Right lobe of liver (tissue), 4 donors: ENCODE measurements around the gene CHMP6.

ENCODE experiments used
- CTCF ChIP-seq, 4 donors: fragments of 200-600 bp in 3 of 4; fragments of 450-650 bp in 1 of 4; IDR thresholded peaks; one replicate each; pipeline versions ENCODE4 v1.5.1 to v1.8.0; 2016 to 2022; ENCODE audit warnings: antibody characterized with exemption in 4 of 4, mild to moderate bottlenecking in 2 of 4
- POLR2A ChIP-seq: fragments of 450-650 bp; IDR thresholded peaks from one replicate; pipeline ENCODE4 v1.6.1; 2017; ENCODE audit warnings: antibody characterized with exemption, mild to moderate bottlenecking
- donor health status: DM: no; HTN: no; CAD: no.
- donor health status: DM: no; HTN: no; CAD: no.
- donor health status: DM: no; HTN: yes; CAD: no.

- peak; percentile 23 to 33 (median 26) for TF ChIP-seq CTCF (IDR thresholded peaks at IDR 0.05)
- no peak for TF ChIP-seq POLR2A
These were observed 21.4 kb upstream of the CHMP6 start for GRCh38 chr17:80970044-80970761.
